GM18498 (cell line): ENCODE measurements around the gene PTRHD1.

ENCODE experiments used
- ATAC-seq: cut with Tn5 transposase; IDR thresholded peaks from one replicate; pipeline ENCODE4 v1.9.1; 2021; ENCODE audit warnings: mild to moderate bottlenecking, moderate library complexity; ENCODE audit not compliant: unreplicated experiment

Gene PTRHD1

GRCh38 chr2:24763843-24764242, 29.3 kb downstream of the PTRHD1 start:
- ATAC-seq, result no peak

- ATAC-seq, result no peak
These were observed 30.7 kb downstream of the PTRHD1 start for GRCh38 chr2:24762518-24762917.

- no peak for ATAC-seq
These were observed 31.3 kb downstream of the PTRHD1 start for GRCh38 chr2:24761866-24762265.

- ATAC-seq, result no peak
These were observed 36.4 kb downstream of the PTRHD1 start for GRCh38 chr2:24756789-24757188.

- no peak for ATAC-seq
These were observed 38.0 kb downstream of the PTRHD1 start for GRCh38 chr2:24754985-24755705.

- no peak for ATAC-seq
These were observed 44.0 kb downstream of the PTRHD1 start for GRCh38 chr2:24749069-24749691.

- no peak for ATAC-seq
These were observed 45.9 kb downstream of the PTRHD1 start for GRCh38 chr2:24747299-24747698.

- ATAC-seq, result no peak
These were observed 47.4 kb downstream of the PTRHD1 start for GRCh38 chr2:24745825-24746224.

GRCh38 chr2:24744356-24744755, 48.8 kb downstream of the PTRHD1 start:
- no peak for ATAC-seq

- no peak for ATAC-seq
These were observed 49.3 kb downstream of the PTRHD1 start for GRCh38 chr2:24743924-24744323.

GRCh38 chr2:24742730-24743129, 50.5 kb downstream of the PTRHD1 start:
- no peak for ATAC-seq

- ATAC-seq, result no peak
These were observed 53.0 kb downstream of the PTRHD1 start for GRCh38 chr2:24740142-24740541.
